Measurements from ENCODE around the gene CALCOCO1. TPM values are rescaled to one million over a fixed set of nuclear protein-coding genes. Genes with fewer than 3 reads are reported as not detected.
A peak's percentile ranks its signal among the peaks of the same experiment; 100 is the strongest.

Gene CALCOCO1
- total RNA-seq, 2 experiments from 2014 or later = 12.8 to 25.1 TPM

GRCh38 chr12:53758081-53758729 is 31.0 kb upstream of the CALCOCO1 start:
- Histone ChIP-seq H4K20me1 (ENCODE audit: insufficient read depth, low read length) (no peaks in the 10 kb centered on the region), H3K27ac (ENCODE audit: low read depth, low read length, poor library complexity, severe bottlenecking) (no peak overlapping the region), H3K36me3 (ENCODE audit: insufficient read depth, low read length) (peaks cover 10% of the 10 kb centered on the region; the same call in 1 of the 2 replicates), H3K4me1 (ENCODE audit: insufficient read depth, low read length, poor library complexity, severe bottlenecking) (peaks cover 50% of the 10 kb centered on the region), H2AFZ (ENCODE audit: low read length) (no peak overlapping the region), H3K9me3 (ENCODE audit: low read length) (no peaks in the 10 kb centered on the region), H3K4me2 (ENCODE audit: low read length) (peak overlapping the region; percentile 87), H3K4me3 (ENCODE audit: low read depth, low read length, poor library complexity, severe bottlenecking) (peak overlapping the region; percentile 74), H3K79me2 (ENCODE audit: insufficient read depth, low read depth, low read length) (peaks cover 37% of the 10 kb centered on the region; the same call in 1 of the 2 replicates), H3K9me2 (ENCODE audit: insufficient read depth, low read length) (no peaks in the 10 kb centered on the region)
- DNase-seq (ENCODE audit: low spot score) = no peak
- ChIA-PET POLR2A (interaction anchor here (0.6 to 0.8 kb wide), 3 partner anchors 31 to 503 kb away, joined by 3 read pairs; partner anchors contain the start of gene CALCOCO1), CTCF (ENCODE audit: unreplicated experiment) (interaction anchor here (0.9 to 1.7 kb wide), 5 partner anchors 11 to 257 kb away, joined by 3 to 26 read pairs (median 5); partner anchors contain the start of gene TARBP2)
- BruUV-seq (replicated peaks) = no TSS peak
- intact Hi-C loops (cut with micrococcal nuclease; ENCODE audit: unreplicated experiment) = loop anchor here (5.0 to 10.0 kb wide), 2 partner anchors 219 to 753 kb away; partner anchors contain the start of gene EIF4B
- TF ChIP-seq EZH2phosphoT487 (IDR thresholded peaks at IDR 0.05; ENCODE audit: borderline replicate concordance, low read depth, low read length) = no peak
- no peak for TF ChIP-seq CTCF (conservative IDR thresholded peaks at IDR 0.05; ENCODE audit: low read length)

GRCh38 chr12:53757101-53757770 is 30.0 kb upstream of the CALCOCO1 start:
- H3K9me2 ChIP-seq (ENCODE audit: insufficient read depth, low read length) = no peaks in the 10 kb centered on the region
- H3K4me2 ChIP-seq (ENCODE audit: low read length) = peak overlapping the region; percentile 87
- peak overlapping the region; percentile 94 for H3K27ac ChIP-seq (ENCODE audit: low read depth, low read length, poor library complexity, severe bottlenecking)
- H3K36me3 ChIP-seq (ENCODE audit: insufficient read depth, low read length) = peaks cover 3% of the 10 kb centered on the region; the same call in 1 of the 2 replicates
- peak overlapping the region; percentile 74 for H3K4me3 ChIP-seq (ENCODE audit: low read depth, low read length, poor library complexity, severe bottlenecking)
- H3K79me2 ChIP-seq (ENCODE audit: insufficient read depth, low read depth, low read length) = peaks cover 37% of the 10 kb centered on the region; the same call in 1 of the 2 replicates
- BruUV-seq (replicated peaks) = no TSS peak
- H3K4me1 ChIP-seq (ENCODE audit: insufficient read depth, low read length, poor library complexity, severe bottlenecking) = peaks cover 60% of the 10 kb centered on the region
- ChIA-PET POLR2A (interaction anchor here (0.6 to 1.7 kb wide), 12 partner anchors 9 to 680 kb away, joined by 3 to 9 read pairs (median 4); partner anchors contain the start of gene CALCOCO1), CTCF (ENCODE audit: unreplicated experiment) (interaction anchor here (0.6 to 1.7 kb wide), 8 partner anchors 11 to 256 kb away, joined by 3 to 26 read pairs (median 5); partner anchors contain the start of gene TARBP2)
- DNase-seq (ENCODE audit: low spot score) = peak; percentile 87
- H4K20me1 ChIP-seq (ENCODE audit: insufficient read depth, low read length) = no peaks in the 10 kb centered on the region
- peak overlapping the region; percentile 38; the same call in 1 of the 2 replicates for H2AFZ ChIP-seq (ENCODE audit: low read length)
- TF ChIP-seq EZH2phosphoT487 (IDR thresholded peaks at IDR 0.05; ENCODE audit: borderline replicate concordance, low read depth, low read length) = no peak
- peak; percentile 97 for TF ChIP-seq CTCF (conservative IDR thresholded peaks at IDR 0.05; ENCODE audit: low read length)
- intact Hi-C loops (cut with micrococcal nuclease; ENCODE audit: unreplicated experiment) = loop anchor here (5.0 to 10.0 kb wide), 2 partner anchors 220 to 752 kb away; partner anchors contain the start of gene EIF4B
- no peaks in the 10 kb centered on the region for H3K9me3 ChIP-seq (ENCODE audit: low read length)

Measured in OCI-LY7 (cell line).